ENCODE measurements around the gene GAPVD1.
"Not testable (repeated sequence)": the region's sequence is repeated elsewhere in the genome, so short reads cannot be mapped to it uniquely, and the experiment has no call there.

The GAPVD1 gene

DNA sequence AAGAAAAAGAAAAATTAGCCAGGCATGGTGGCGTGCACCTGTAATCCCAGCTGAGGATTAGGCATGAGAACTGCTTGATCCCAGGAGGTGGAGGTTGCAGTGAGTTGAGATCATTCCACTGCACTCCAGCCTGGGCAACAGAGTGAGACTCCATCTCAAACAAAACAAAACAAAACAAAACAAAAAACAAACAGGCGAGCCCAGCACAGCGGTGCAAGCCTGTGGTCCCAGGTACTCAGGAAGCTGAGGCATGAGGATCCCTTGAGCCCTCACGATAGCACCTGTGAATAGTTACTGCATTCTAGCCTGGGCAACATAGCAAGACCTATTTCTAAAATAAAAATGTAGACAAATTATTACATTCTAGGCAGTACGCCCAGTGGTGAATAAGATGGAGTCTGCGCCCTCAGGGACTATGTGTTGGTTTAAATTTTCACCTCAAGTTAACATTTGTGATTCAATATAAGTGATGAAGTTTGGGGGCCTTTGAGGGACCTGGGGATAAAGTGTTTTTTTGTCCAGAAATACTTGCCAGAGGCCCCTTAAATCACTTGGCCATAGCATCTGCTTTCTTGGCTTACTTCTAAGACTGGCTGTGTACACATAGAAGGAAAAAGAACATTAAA is 3.4 kb upstream of the GAPVD1 start:
- no peak for DNase-seq

GRCh38 chr9:125258832-125259534 is 2.6 kb upstream of the GAPVD1 start:
- no peak for DNase-seq

DNA sequence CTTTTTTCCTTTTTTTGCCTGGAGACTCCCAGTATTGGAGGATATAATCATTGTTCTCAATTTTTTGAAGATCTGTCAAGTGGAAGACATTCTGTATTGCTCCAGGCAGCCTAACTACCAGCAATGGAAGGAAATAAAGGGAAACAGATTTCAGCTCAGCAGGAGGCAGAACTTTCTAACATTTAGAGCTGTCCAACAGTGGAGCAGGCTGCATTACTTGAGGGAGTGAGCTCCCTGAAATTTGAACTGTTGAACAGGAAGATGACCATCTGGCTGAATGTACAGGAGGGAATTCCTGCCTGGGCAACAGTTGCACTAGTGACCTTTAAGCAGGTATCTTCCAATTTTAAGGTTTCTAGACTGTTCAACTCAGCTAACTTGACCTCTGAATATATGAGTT is 1.1 kb upstream of the GAPVD1 start:
- no peak for DNase-seq

DNA sequence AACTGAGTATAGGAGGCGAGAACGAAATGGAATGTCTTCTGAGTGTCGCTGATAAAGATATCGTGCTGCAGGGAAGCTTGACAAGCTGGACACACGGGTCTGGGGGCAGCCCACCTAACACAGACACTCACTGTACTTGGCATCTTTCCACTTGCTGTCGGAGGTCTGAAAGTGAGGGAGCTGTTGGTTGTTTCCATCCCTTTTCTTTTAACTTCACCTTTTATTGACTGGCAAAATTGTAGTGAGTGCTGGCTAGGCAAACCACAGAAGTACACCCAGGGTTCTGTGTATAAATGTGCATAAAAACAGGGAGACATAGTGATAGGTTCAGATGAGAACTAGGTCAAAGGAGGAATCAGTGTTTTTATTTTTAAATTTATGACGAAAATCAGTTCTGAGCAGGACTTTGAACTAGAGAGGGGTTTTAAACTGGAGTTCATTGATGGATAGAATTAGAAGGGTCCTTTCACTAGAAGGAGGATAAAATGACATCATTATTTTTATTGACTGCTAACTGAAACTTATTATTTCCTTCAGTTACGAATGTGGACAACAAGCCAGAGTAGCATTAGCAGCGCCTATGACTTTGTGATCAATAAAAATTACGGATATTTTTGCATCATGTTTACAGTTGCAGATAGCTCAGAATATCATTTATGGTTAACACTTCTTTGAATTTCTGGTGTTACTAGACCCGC is 817 bp downstream of the GAPVD1 start:
- no peak for DNase-seq

DNA sequence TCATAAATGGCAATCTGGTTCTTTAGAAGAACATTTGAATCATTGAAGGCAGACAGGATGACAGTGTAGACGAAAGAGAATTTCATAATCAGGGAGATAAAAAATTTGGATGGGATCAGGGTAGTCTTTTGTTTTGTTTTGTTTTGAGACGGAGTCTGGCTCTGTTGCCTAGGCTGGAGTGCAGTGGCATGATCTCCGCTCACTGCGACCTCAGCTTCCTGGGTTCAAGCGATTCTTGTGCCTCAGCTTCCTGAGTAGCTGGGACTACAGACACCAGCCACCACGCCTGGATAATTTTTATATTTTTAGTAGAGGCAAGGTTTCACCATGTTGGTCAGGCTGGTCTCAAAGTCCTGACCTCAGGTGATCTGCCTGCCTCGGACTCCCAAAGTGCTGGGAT is 2.4 kb downstream of the GAPVD1 start:
- not testable (repeated sequence) for DNase-seq

- no peak for DNase-seq
Observed at GRCh38 chr9:125268394-125269013, 6.9 kb downstream of the GAPVD1 start.

DNA sequence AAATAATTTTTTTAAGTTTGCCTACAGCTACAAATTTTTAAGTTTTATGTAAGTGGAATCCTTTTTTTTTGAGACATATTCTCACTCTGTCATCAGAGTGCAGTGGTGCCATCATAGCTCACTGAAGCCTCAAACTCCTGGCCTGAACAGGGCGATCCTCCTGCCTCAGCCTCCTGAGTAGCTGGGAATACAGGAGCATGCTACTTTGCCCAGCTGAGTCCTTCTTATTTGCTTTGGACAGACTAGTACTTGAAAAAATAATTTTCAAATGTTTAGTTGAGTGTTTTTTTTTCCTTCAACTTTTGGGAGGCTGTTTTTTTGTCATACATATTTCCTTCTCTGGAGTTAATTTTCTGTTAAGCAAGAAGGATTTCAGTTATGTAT is 7.4 kb downstream of the GAPVD1 start:
- no peak for DNase-seq

DNA sequence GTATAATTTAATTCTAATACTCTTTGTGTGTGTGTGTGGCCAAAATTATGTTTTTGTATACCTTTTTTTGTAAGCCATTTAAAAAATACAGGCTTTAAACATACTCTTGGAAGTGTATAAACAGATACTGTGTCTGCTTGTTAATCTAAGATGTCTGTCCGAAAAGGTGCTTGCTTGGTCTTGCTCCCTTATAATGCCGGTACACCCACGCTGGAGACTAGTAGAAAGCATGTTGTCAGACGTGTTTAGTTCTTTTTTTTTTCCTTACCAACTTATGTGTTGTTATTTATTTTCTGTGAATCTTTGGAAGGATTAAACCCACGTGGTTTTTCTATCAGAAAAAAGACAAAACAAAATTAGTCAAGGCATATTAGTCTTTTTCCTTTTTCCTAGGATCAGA is 9.5 kb downstream of the GAPVD1 start:
- DNase-seq, result no peak

DNA sequence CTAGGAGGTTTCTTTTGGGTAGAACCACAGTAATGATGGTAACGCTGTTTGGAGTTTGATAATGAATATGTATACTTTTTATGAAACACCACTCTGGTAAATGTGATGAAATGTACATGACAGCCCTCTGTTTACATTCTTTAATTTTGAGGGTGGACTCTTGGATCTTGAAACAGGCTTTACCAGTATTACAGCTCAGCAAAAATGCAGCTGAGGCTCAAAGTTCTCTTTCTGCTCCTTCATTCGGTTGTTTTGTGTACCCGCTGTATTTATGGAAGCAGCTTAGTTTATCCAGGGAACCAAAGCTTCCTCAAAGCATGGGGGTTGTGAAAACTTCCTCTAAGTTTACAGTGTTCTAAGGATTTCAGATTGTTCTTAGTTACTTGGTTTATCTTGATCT is 11.1 kb downstream of the GAPVD1 start:
- DNase-seq, result no peak

GRCh38 chr9:125276771-125277170 is 15.1 kb downstream of the GAPVD1 start:
- no peak for DNase-seq

DNA sequence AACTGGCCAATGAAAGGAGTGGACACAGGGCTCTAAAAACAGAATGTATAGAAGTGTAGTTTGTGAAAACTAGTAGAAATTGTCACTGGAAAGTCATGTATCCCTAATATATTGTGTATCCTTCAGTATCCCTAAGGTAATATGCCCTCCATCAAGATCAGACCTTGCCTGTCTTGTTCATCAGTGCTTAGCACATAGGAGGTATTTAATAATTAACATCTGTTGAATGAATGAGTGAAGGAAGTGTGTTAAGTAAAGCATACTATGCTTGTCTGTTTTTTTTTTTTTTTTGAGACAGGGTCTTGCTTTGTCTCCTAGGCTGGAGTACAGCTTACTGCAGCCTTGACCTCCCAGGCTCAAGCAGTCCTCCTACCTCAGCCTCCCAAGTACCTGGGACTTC is 15.8 kb downstream of the GAPVD1 start:
- no peak for DNase-seq

GRCh38 chr9:125280945-125281344 is 19.3 kb downstream of the GAPVD1 start:
- DNase-seq, result no peak

DNA sequence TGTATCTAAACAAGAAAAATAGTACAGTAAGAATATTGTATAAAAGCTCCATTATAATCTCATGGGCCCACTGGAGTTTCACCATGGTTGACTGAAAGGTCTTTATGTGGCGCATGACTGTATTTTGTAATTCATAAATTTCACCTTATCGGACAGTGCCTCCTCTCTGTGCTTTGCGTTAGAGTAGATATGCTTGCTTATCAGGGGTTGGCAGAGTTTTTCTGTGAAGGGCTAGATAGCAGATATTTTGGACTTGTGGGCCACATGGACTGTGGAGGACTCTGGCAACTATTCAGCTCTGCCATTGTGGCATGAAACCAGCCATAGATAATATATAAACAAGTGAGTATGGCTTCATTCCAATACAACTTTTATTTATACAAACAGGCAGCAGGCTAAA is 23.2 kb downstream of the GAPVD1 start:
- no peak for DNase-seq

GRCh38 chr9:125286935-125287433 is 25.4 kb downstream of the GAPVD1 start:
- not testable (repeated sequence) for DNase-seq

GRCh38 chr9:125293134-125293533 is 31.5 kb downstream of the GAPVD1 start:
- DNase-seq, result no peak

GRCh38 chr9:125295657-125296056 is 34.0 kb downstream of the GAPVD1 start:
- no peak for DNase-seq

GRCh38 chr9:125296843-125297372 is 35.3 kb downstream of the GAPVD1 start:
- no peak for DNase-seq

DNA sequence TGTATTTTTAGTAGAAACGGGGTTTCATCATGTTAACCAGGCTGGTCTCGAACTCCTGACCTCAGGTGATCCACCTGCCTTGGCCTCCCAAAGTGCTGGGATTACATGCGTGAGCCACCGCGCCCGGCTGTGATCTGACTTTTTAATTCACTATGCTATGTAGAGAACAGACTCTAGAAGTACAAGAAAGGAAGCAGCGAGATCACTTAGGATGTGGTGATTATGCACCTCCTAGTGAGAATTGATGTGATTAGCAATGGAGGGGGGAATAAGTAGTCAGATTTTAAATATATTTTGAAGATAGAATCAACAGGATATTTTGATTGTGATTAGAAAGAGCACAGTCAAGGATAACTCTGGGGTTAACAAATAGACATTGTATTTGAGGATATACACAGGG is 36.3 kb downstream of the GAPVD1 start:
- DNase-seq, result no peak

DNA sequence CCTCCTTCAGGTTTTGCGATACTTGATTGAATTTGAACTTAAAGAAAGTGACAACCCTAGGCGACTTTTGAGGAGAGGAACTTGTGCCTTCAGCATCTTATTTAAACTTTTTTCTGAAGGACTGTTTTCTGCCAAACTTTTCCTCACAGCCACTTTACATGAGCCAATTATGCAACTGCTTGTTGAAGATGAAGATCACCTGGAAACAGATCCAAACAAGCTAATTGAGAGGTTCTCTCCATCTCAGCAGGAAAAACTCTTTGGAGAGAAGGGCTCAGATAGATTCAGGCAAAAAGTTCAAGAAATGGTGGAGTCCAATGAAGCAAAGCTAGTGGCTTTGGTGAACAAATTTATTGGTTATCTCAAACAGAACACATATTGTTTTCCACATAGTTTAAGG is 40.6 kb downstream of the GAPVD1 start:
- no peak for DNase-seq

DNA sequence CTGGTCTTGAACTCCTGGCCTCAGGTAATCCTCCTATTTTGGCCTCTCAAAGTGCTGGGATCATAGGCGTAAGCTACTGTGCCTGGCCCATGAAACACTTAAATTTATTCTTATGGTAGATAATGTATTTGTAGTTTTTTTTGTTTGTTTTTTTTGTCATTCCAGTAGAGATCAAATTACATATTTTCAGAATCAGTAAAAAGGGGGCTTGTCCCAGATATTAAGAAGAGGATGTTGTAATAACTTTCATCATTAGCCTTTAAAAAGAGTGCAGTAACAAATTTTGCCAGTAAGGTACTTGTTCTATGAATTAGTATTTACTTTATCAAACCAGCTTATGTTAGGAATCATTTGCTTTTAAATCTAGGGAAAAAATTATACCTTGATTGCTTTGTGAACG is 42.6 kb downstream of the GAPVD1 start:
- DNase-seq, result no peak

DNA sequence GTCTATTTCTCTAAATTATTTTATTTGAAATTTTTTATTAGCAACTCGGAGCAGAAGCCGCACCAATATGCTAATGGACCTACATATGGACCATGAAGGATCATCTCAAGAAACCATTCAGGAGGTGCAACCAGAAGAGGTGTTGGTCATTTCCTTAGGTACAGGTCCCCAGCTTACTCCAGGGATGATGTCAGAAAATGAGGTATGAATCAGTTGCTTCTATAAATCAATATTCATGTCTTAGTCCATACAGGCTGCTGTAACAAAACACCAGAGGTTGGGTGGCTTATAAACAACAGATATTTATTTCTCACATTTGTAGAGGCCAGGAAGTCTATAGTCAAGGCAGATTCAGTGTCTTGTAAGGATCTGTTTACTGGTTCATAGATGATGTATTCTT is 50.8 kb downstream of the GAPVD1 start:
- DNase-seq, result no peak

GRCh38 chr9:125316359-125316758 is 54.7 kb downstream of the GAPVD1 start:
- not testable (repeated sequence) for DNase-seq

DNA sequence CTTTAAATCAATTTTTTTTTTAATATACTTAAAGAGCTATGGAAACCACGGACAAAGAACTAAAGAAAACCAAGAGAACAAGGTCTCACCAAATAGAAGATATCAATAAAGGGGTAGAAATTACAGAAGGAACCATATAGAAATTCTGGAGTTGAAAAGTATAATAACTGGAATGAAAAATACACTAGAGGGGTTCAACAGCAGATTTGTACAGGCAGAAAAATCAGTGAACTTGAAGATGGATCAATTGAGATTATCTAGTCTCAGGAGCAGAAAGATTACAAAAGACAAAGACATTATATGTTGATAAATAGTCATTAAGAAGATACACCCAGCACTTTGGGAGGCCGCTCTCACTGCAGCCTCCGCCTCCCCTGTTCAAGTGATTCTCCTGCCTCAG is 56.1 kb downstream of the GAPVD1 start:
- DNase-seq, result no peak
